Measurements from ENCODE around the gene TSC22D4.
"Not testable (repeated sequence)": the region's sequence is repeated elsewhere in the genome, so short reads cannot be mapped to it uniquely, and the experiment has no call there.

The TSC22D4 gene

GRCh38 chr7:100464791-100465190 lies 14.2 kb downstream of the TSC22D4 start:
- Histone ChIP-seq H2BK5ac (ENCODE audit: low read length) (no peak overlapping the region), H3K4me1 (ENCODE audit: control insufficient read depth, low read depth, low read length) (no peaks in the 10 kb centered on the region), H3K23ac (ENCODE audit: low read length) (no peak overlapping the region), H2BK15ac (replicated peaks; ENCODE audit: low read depth) (no peak overlapping the region), H3K4ac (ENCODE audit: low read depth, low read length) (no peak overlapping the region), H4K5ac (ENCODE audit: low read length) (no peak overlapping the region), H3K36me3 (ENCODE audit: control insufficient read depth, insufficient read depth, low read length) (no peaks in the 10 kb centered on the region), H3K79me2 (ENCODE audit: control insufficient read depth, insufficient read depth, low read length) (no peaks in the 10 kb centered on the region), H3K4me2 (ENCODE audit: low read length) (no peak overlapping the region), H2BK120ac (ENCODE audit: low read depth, low read length) (no peak overlapping the region), H3K9ac (ENCODE audit: low read length) (no peak overlapping the region), H3K56ac (ENCODE audit: low read length) (no peak overlapping the region), H2AK5ac (ENCODE audit: low read length) (no peak overlapping the region), H3K27me3 (ENCODE audit: insufficient read depth, low read length, poor library complexity) (no peaks in the 10 kb centered on the region), H4K8ac (ENCODE audit: low read depth, low read length) (no peak overlapping the region), H3K4me3 (ENCODE audit: low read length) (no peak overlapping the region), H3K27ac (ENCODE audit: low read depth, low read length) (no peak overlapping the region), H3K79me1 (ENCODE audit: low read length) (no peaks in the 10 kb centered on the region), H3K18ac (ENCODE audit: low read length) (no peak overlapping the region)
- DNase-seq, result no peak
- WGBS (ENCODE audit: extremely low coverage, insufficient coverage, low lambda C conversion rate), result no CpG with 5 or more reads among the region's 2 CpGs

- no peak within 1 kb of the TSS for H2AK5ac ChIP-seq (ENCODE audit: low read length)
- no peak within 1 kb of the TSS for H3K23ac ChIP-seq (ENCODE audit: low read length)
- no peak within 1 kb of the TSS for H3K18ac ChIP-seq (ENCODE audit: low read length)
- no peak within 1 kb of the TSS for H3K27ac ChIP-seq (ENCODE audit: low read depth, low read length)
- no peak within 1 kb of the TSS for H4K8ac ChIP-seq (ENCODE audit: low read depth, low read length)
- whole genome bisulfite sequencing (ENCODE audit: extremely low coverage, insufficient coverage, low lambda C conversion rate), result no CpG with 5 or more reads among the region's 7 CpGs
- H2BK15ac ChIP-seq (replicated peaks; ENCODE audit: low read depth), result no peak within 1 kb of the TSS
- no peaks in the 10 kb centered on the region for H3K4me1 ChIP-seq (ENCODE audit: control insufficient read depth, low read depth, low read length)
- no peak within 1 kb of the TSS for H4K5ac ChIP-seq (ENCODE audit: low read length)
- no peak within 1 kb of the TSS for H2BK120ac ChIP-seq (ENCODE audit: low read depth, low read length)
- H3K27me3 ChIP-seq (ENCODE audit: insufficient read depth, low read length, poor library complexity), result no peaks in the 10 kb centered on the region
- H3K4me3 ChIP-seq (ENCODE audit: low read length), result no peak within 1 kb of the TSS
- no peaks in the 10 kb centered on the region for H3K79me2 ChIP-seq (ENCODE audit: control insufficient read depth, insufficient read depth, low read length)
- H3K9ac ChIP-seq (ENCODE audit: low read length), result no peak within 1 kb of the TSS
- H2BK5ac ChIP-seq (ENCODE audit: low read length), result no peak within 1 kb of the TSS
- H3K79me1 ChIP-seq (ENCODE audit: low read length), result no peaks in the 10 kb centered on the region
- no peak for DNase-seq
- H3K4me2 ChIP-seq (ENCODE audit: low read length), result no peak within 1 kb of the TSS
- H3K36me3 ChIP-seq (ENCODE audit: control insufficient read depth, insufficient read depth, low read length), result no peaks in the 10 kb centered on the region
- H3K56ac ChIP-seq (ENCODE audit: low read length), result no peak within 1 kb of the TSS
- no peak within 1 kb of the TSS for H3K4ac ChIP-seq (ENCODE audit: low read depth, low read length)
Observed at GRCh38 chr7:100464210-100464660, 14.8 kb downstream of the TSC22D4 start, which contains the start of gene SPACDR. Gene SPACDR (minus strand): TSS chr7:100464260. CDS start chr7:100464025, 235 bp downstream.

- Histone ChIP-seq H3K27ac (ENCODE audit: low read depth, low read length) (no peak overlapping the region), H2BK15ac (replicated peaks; ENCODE audit: low read depth) (no peak overlapping the region), H3K79me2 (ENCODE audit: control insufficient read depth, insufficient read depth, low read length) (no peaks in the 10 kb centered on the region), H3K56ac (ENCODE audit: low read length) (no peak overlapping the region), H3K79me1 (ENCODE audit: low read length) (no peaks in the 10 kb centered on the region), H3K18ac (ENCODE audit: low read length) (no peak overlapping the region), H3K9ac (ENCODE audit: low read length) (no peak overlapping the region), H3K4me3 (ENCODE audit: low read length) (no peak overlapping the region), H2BK120ac (ENCODE audit: low read depth, low read length) (no peak overlapping the region), H3K23ac (ENCODE audit: low read length) (no peak overlapping the region), H2BK5ac (ENCODE audit: low read length) (no peak overlapping the region), H4K8ac (ENCODE audit: low read depth, low read length) (no peak overlapping the region), H2AK5ac (ENCODE audit: low read length) (no peak overlapping the region), H3K4ac (ENCODE audit: low read depth, low read length) (no peak overlapping the region), H3K4me2 (ENCODE audit: low read length) (no peak overlapping the region), H3K4me1 (ENCODE audit: control insufficient read depth, low read depth, low read length) (no peaks in the 10 kb centered on the region), H3K27me3 (ENCODE audit: insufficient read depth, low read length, poor library complexity) (no peaks in the 10 kb centered on the region), H4K5ac (ENCODE audit: low read length) (no peak overlapping the region), H3K36me3 (ENCODE audit: control insufficient read depth, insufficient read depth, low read length) (no peaks in the 10 kb centered on the region)
- no peak for DNase-seq
- no CpG with 5 or more reads among the region's 6 CpGs for WGBS (ENCODE audit: extremely low coverage, insufficient coverage, low lambda C conversion rate)
Observed at GRCh38 chr7:100457033-100457432, 22.0 kb downstream of the TSC22D4 start.

GRCh38 chr7:100456562-100456961 lies 22.5 kb downstream of the TSC22D4 start:
- 100% methylated on average over 2 of the region's 14 CpGs for WGBS (ENCODE audit: extremely low coverage, insufficient coverage, low lambda C conversion rate)

GRCh38 chr7:100455206-100455605 lies 23.8 kb downstream of the TSC22D4 start:
- no peaks in the 10 kb centered on the region for H3K36me3 ChIP-seq (ENCODE audit: control insufficient read depth, insufficient read depth, low read length)
- no peak overlapping the region for H2BK5ac ChIP-seq (ENCODE audit: low read length)
- H3K4me3 ChIP-seq (ENCODE audit: low read length), result no peak overlapping the region
- H4K8ac ChIP-seq (ENCODE audit: low read depth, low read length), result no peak overlapping the region
- no peak overlapping the region for H2BK120ac ChIP-seq (ENCODE audit: low read depth, low read length)
- H3K4me1 ChIP-seq (ENCODE audit: control insufficient read depth, low read depth, low read length), result no peaks in the 10 kb centered on the region
- no peak overlapping the region for H4K5ac ChIP-seq (ENCODE audit: low read length)
- H2AK5ac ChIP-seq (ENCODE audit: low read length), result no peak overlapping the region
- no peak overlapping the region for H3K56ac ChIP-seq (ENCODE audit: low read length)
- no CpG with 5 or more reads among the region's 3 CpGs for WGBS (ENCODE audit: extremely low coverage, insufficient coverage, low lambda C conversion rate)
- H3K27me3 ChIP-seq (ENCODE audit: insufficient read depth, low read length, poor library complexity), result no peaks in the 10 kb centered on the region
- no peak overlapping the region for H3K4me2 ChIP-seq (ENCODE audit: low read length)
- H3K18ac ChIP-seq (ENCODE audit: low read length), result no peak overlapping the region
- no peak overlapping the region for H2BK15ac ChIP-seq (replicated peaks; ENCODE audit: low read depth)
- H3K79me1 ChIP-seq (ENCODE audit: low read length), result no peaks in the 10 kb centered on the region
- no peak for DNase-seq
- H3K79me2 ChIP-seq (ENCODE audit: control insufficient read depth, insufficient read depth, low read length), result no peaks in the 10 kb centered on the region
- no peak overlapping the region for H3K4ac ChIP-seq (ENCODE audit: low read depth, low read length)
- H3K27ac ChIP-seq (ENCODE audit: low read depth, low read length), result no peak overlapping the region
- no peak overlapping the region for H3K23ac ChIP-seq (ENCODE audit: low read length)
- no peak overlapping the region for H3K9ac ChIP-seq (ENCODE audit: low read length)

More at GRCh38 chr7:100456562-100456961, 22.5 kb downstream of the TSC22D4 start:
- no peak overlapping the region for H2BK5ac ChIP-seq (ENCODE audit: low read length)
- H3K4me2 ChIP-seq (ENCODE audit: low read length), result no peak overlapping the region
- no peak overlapping the region for H3K23ac ChIP-seq (ENCODE audit: low read length)
- H3K4me3 ChIP-seq (ENCODE audit: low read length), result no peak overlapping the region
- H3K79me1 ChIP-seq (ENCODE audit: low read length), result no peaks in the 10 kb centered on the region
- H2BK120ac ChIP-seq (ENCODE audit: low read depth, low read length), result no peak overlapping the region
- H3K4ac ChIP-seq (ENCODE audit: low read depth, low read length), result no peak overlapping the region
- no peak for DNase-seq
- H3K27me3 ChIP-seq (ENCODE audit: insufficient read depth, low read length, poor library complexity), result no peaks in the 10 kb centered on the region
- no peak overlapping the region for H4K5ac ChIP-seq (ENCODE audit: low read length)
- H3K4me1 ChIP-seq (ENCODE audit: control insufficient read depth, low read depth, low read length), result no peaks in the 10 kb centered on the region
- H4K8ac ChIP-seq (ENCODE audit: low read depth, low read length), result no peak overlapping the region
- no peaks in the 10 kb centered on the region for H3K36me3 ChIP-seq (ENCODE audit: control insufficient read depth, insufficient read depth, low read length)
- H3K18ac ChIP-seq (ENCODE audit: low read length), result no peak overlapping the region
- no peak overlapping the region for H3K9ac ChIP-seq (ENCODE audit: low read length)
- H3K27ac ChIP-seq (ENCODE audit: low read depth, low read length), result no peak overlapping the region
- H2BK15ac ChIP-seq (replicated peaks; ENCODE audit: low read depth), result no peak overlapping the region
- no peaks in the 10 kb centered on the region for H3K79me2 ChIP-seq (ENCODE audit: control insufficient read depth, insufficient read depth, low read length)
- H3K56ac ChIP-seq (ENCODE audit: low read length), result no peak overlapping the region
- H2AK5ac ChIP-seq (ENCODE audit: low read length), result no peak overlapping the region

GRCh38 chr7:100453854-100454253 lies 25.2 kb downstream of the TSC22D4 start:
- not testable (repeated sequence) for H3K23ac ChIP-seq (ENCODE audit: low read length); H4K5ac ChIP-seq (ENCODE audit: low read length); H3K56ac ChIP-seq (ENCODE audit: low read length); H3K79me1 ChIP-seq (ENCODE audit: low read length); H3K27me3 ChIP-seq (ENCODE audit: insufficient read depth, low read length, poor library complexity); H2BK15ac ChIP-seq (replicated peaks; ENCODE audit: low read depth); H2AK5ac ChIP-seq (ENCODE audit: low read length); H3K4me1 ChIP-seq (ENCODE audit: control insufficient read depth, low read depth, low read length); H3K9ac ChIP-seq (ENCODE audit: low read length); H2BK5ac ChIP-seq (ENCODE audit: low read length); H4K8ac ChIP-seq (ENCODE audit: low read depth, low read length); H3K18ac ChIP-seq (ENCODE audit: low read length); H3K4me2 ChIP-seq (ENCODE audit: low read length); H3K36me3 ChIP-seq (ENCODE audit: control insufficient read depth, insufficient read depth, low read length); H2BK120ac ChIP-seq (ENCODE audit: low read depth, low read length); H3K79me2 ChIP-seq (ENCODE audit: control insufficient read depth, insufficient read depth, low read length); H3K4ac ChIP-seq (ENCODE audit: low read depth, low read length); H3K4me3 ChIP-seq (ENCODE audit: low read length); H3K27ac ChIP-seq (ENCODE audit: low read depth, low read length); DNase-seq
- WGBS (ENCODE audit: extremely low coverage, insufficient coverage, low lambda C conversion rate), result no CpG with 5 or more reads among the region's 8 CpGs

All from mesendoderm (in vitro differentiated cells).